Eye (tissue), 1 donor: Measurements from ENCODE around the gene SRGAP2C.
A peak's percentile ranks its signal among the peaks of the same experiment; 100 is the strongest.
"Not testable (repeated sequence)": the region's sequence is repeated elsewhere in the genome, so short reads cannot be mapped to it uniquely, and the experiment has no call there.

ENCODE experiments used
- DNase-seq: peaks from one replicate; pipeline ENCODE4 v3.0.0-alpha.2; 2015

SRGAP2C gene

GRCh38 chr1:121281480-121281879, 96.7 kb downstream of the SRGAP2C start:
- DNase-seq = not testable (repeated sequence)

GRCh38 chr1:121283587-121284180, 98.9 kb downstream of the SRGAP2C start:
- not testable (repeated sequence) for DNase-seq

DNA sequence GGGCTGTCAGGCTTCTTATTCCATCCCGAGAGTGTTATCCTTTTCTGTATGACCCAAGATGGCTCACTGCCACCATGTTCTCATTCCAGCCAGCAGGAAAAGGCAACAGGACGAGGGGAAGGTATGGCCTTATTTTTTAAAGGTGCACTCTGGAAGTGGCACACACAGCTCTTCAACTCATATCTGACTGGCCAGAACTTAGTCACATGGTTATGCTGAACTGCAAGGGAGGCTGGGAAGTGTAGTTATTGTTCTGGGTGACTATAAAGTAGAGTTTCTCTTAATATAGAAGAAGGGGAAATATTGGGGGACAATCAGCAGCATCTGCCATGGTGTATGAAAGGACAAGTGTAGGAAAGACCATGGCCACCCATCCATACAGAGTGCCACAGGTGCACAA, 107.8 kb downstream of the SRGAP2C start:
- not testable (repeated sequence) for DNase-seq

DNA sequence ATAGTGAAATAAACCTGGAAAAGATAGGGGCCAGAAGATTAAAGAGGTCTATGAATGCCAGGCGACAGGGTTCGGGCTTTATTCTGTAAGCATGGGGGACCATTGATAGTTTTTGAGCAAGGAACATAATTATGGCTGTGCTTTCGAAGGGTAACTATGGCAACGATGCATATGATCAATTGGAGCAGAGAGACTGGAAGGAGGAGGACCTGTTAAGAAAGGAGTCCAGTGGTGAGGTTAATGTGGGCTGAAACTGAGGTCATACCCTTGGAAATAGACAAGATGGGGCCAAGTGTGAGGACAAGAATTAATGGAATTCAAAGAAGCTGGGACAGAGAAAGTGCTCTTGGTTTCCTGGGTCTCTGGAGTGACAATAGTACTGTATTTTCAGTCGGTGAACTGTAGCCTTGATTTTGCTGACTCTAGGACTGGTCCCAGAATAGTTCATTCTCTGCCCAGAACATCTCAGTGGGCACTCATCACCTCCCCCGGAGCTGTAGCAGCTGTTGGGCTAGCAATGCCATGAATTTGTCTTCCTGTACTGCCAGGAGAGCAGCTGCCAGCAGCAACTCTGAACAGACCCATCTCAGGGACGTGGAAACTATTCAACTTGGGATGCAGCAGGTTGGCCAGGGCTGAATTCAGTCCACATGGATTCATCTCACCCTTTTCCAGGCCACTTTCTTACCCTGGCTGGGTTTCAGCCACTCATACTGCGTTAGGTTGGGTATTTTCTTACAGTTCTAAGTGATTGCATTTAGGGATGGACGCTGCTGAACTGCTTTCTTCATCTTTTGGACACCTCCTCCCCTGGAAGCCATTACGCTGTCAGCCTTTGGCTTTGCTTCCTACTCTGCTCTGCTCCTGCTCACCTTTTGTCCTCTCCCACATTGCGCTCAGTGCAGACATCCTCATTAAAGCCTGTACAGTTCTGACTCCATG, 108.8 kb downstream of the SRGAP2C start:
- DNase-seq = peak; percentile 6

DNA sequence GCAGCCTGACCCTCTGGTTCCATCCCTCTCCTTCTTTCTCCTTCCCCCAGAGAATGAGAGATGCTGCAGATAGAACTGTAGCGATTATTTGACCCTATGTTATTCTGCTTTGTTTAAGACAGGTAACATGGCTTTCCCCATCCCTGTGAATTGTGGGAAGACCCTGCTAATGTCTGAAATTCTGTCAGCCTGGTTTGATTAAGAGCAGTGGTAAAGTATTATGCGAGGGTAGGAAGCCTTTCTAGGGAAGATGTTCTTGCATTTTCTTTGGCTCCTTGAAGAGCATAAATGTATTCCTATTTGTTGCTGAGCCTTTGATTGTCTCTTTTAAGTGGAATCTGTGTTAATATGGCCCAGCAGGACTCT, 109.4 kb downstream of the SRGAP2C start:
- not testable (repeated sequence) for DNase-seq

DNA sequence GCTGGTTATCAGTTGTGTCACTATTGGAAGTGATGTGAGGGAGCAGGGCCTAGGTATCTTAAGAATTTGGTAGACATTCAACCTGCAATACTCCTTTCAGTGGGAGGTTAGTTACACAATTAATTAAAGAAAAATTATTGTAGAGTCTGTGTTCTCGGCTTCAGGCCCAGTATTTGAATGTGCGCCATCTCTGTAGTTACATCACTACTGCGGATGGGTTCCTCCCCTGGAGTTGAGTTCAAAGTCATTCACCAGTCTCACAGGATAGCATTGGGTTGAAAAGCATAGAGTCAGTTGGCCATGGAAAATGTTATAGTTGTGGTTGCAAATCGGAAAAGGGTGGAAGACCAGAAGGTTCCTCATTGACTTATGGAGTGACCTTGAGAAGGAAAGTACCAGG, 111.8 kb downstream of the SRGAP2C start:
- DNase-seq = not testable (repeated sequence)

DNA sequence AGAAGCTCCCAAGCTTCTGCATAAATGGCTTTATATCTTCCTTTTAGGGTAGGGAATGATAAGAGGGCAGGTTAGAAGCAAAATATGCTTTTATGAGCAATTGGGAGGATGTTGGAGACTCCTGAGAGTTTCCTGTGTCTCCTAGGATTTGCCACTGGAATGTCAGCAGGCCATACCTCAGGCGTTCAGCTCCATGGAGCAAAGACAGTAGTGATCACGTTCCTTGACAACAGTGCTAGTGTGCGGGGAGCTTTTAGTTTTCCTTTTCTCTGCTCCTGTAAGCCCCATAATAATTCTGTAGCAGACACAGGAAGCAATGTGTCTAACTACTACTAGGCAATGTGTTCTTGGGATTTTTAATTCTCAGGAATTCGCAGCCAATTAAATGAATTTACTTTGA, 113.8 kb downstream of the SRGAP2C start:
- DNase-seq = not testable (repeated sequence)

DNA sequence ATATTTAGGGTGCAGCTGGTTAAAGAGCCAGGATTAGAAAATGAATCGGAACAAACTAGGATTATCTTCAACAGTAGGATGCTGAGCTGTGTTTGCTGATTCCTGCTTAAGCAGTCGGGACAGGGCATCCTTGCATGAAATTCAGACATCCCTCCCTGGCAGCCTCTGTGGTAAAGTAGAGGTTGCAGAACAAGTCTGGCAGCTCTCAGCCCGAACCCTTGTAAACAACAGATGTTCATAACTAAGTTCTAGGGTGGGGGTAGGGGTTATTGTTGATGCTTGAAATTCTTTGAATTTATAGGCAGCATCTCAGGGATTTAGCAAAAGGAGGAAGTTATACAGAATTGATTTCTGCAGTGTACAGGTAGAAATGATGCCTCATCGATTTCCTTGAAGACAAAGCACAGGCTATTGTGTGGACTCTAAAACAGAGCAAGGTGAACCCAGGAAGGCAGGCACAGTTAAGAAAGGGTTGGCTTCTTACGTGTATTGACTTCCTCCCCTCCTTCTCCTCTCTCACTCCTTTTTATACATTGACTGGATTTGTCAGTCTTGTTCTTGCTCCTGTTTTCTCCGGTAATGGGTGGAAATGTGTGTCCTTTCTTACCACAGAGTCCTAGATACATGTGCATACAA, 114.9 kb downstream of the SRGAP2C start:
- not testable (repeated sequence) for DNase-seq

- not testable (repeated sequence) for DNase-seq
These were observed 117.1 kb downstream of the SRGAP2C start for GRCh38 chr1:121301876-121302275.

- not testable (repeated sequence) for DNase-seq
These were observed 123.0 kb downstream of the SRGAP2C start for GRCh38 chr1:121307759-121308158.

- DNase-seq = not testable (repeated sequence)
These were observed 130.7 kb downstream of the SRGAP2C start for GRCh38 chr1:121315509-121315908.

DNA sequence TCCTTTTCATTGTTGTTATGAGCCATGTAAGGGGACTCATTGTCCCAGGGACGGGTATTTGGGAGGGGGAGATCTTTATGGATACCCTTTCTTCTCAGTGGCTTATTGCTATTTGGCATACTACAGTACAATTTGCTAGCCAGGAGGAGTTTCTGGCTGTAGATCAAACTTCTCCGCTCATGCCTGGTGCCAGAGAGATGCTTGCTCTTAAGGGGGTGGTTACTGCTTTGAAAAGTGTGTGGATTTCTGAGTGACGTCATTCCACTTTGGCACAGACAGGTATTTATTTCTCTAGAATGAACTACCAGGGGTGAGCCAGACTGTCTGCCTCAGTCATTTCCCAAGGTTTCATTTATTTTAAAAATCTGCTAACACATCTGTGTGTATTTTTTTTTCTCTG, 131.3 kb downstream of the SRGAP2C start:
- not testable (repeated sequence) for DNase-seq

DNA sequence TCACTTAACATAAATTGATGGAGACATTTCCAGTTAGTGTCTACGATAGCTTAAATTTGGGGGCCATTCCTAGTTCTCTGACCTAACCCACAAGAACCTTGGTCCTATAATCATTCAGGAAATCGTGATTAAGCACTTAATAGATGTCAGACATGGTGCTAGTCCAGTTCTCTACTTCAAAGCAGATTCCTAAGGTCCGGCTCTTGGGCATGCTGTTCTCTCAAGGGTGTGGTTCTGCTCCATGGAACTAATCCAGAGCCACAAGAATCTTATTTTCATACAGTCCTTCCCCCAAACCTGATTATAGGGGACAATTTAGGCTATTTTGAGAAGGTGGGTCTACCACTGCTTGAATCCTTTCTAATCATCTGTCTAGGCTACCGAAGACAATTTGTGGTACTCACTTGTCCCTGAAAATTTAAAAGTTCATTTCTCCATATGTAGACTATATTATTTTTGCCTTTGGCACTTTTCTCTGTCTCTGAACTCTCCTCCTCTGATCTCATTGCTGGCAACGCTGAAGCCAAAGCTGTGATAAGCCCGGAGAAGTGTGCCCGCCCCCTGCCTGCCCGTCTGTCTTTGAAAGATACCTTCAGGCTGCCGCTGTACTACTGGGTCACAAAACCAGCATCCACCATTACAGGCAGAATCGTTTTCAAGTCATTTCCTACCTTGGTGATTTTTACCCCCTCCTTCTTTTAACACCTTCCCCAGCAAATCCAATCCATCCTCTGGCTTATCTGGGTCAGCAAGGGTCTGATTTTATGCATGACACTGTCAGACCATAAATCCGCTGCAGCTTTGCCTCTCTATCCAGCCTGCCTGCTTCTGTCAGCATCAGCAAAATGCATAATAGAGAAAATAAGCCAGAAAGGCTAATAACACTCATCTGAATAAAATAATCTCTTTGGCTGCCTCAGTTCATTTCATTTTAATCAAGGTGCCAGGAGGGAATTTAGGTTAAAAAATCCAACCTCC, 133.0 kb downstream of the SRGAP2C start:
- DNase-seq = not testable (repeated sequence)

- not testable (repeated sequence) for DNase-seq
These were observed 133.9 kb downstream of the SRGAP2C start for GRCh38 chr1:121318687-121319086.

GRCh38 chr1:121321660-121322059, 136.9 kb downstream of the SRGAP2C start:
- DNase-seq = not testable (repeated sequence)

- not testable (repeated sequence) for DNase-seq
These were observed 140.0 kb downstream of the SRGAP2C start for GRCh38 chr1:121324726-121325125.

DNA sequence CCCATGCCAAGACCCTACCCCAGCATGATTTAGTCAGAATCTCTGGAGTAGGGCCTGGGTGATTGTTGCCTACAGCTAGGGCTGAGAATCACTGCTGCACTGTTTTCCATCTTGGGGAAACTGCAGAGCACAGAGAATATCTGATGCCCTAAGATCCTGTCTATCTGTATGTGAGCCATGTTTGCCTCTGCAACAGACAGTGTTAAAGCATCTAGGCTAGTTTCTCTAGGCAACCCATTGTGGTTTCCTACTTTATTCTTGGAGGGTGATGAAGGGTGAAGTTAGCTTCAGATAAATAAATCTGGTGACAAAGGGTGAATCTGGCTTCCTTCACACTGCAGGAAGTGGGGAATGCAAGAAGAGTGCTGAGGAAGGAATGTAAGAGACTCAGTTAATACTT, 147.4 kb downstream of the SRGAP2C start:
- DNase-seq = not testable (repeated sequence)

DNA sequence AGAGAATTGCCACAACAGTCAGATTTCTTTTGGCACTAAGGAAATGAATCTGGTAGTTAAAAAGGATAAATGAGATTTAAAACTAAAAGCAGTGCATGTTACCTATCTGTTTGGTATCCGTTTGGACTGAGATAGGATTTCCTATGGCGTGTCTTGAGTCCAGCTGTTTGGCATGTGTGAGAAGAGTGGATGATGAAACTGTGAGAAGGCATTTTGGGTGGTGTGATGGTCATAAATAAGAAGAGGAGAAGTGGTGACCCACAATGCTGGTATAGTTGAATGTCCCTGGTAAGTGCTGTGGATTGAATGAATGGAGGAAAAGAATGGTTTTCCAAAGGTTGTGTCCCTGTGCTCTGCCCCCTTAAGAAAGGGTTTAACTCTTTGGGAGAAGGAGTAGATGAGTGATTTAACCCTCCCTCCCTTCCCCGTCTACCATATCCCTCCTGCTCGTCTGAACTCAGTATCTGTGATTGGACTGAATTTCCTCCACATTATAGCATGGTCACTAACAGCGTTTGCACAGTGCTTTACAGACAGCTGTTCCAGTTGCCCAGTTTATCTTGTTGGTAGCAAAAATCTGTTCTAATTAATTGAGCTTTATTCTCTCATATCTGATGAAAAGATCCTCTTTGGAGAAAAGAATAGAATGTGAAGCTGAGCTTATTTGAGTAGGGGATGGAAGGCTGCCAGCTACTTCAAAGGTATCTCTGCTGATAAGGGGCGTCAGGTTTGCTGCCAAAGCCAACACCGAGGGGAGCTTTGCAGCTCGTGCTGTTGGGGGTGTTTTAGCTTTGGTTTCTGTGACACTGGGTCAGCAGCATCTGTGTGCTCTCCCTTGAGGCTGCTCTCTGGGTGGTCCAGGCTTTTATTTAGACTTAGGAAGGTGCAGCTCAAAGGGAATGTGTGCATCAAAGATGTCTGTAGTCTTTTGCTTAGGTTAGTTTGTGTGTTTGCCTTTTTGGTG, 148.1 kb downstream of the SRGAP2C start:
- not testable (repeated sequence) for DNase-seq

GRCh38 chr1:121337958-121338357, 153.2 kb downstream of the SRGAP2C start:
- not testable (repeated sequence) for DNase-seq

DNA sequence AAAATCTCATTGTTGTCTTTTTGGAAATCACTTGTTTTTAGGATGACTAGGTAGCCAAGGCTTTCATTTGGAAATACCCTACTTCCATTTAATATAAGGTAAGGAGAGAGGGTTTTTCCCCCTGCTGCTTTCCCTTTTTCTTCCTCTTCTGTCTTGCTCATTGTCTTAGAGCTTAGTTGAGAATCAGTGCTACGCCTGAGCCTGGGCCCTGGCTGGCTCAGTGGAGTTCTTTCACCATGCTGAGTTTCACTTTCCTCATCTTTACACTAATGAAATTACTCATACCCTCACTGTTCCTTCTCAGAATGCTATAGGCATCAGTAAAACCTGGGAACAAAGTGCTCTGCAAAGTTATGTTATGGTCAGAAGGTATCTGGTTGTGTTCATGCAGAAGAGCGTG, 154.8 kb downstream of the SRGAP2C start:
- not testable (repeated sequence) for DNase-seq

- peak; percentile 1 for DNase-seq
These were observed 158.6 kb downstream of the SRGAP2C start for GRCh38 chr1:121343311-121343906.
